A673 (cell line): ENCODE data around the gene DNM2. TPM values are rescaled to one million over a fixed set of nuclear protein-coding genes. Genes with fewer than 3 reads are reported as not detected.
A peak's percentile ranks its signal among the peaks of the same experiment; 100 is the strongest.
"Not testable (repeated sequence)": the region's sequence is repeated elsewhere in the genome, so short reads cannot be mapped to it uniquely, and the experiment has no call there.

ENCODE experiments used
- BruUV-seq: library from RNA; stranded (reverse); fragments of 400-500 nt; replicated peaks from 2 replicates; lab custom pipeline; 2021; lab: Mats Ljungman, UMichigan
- CTCF ChIA-PET: fragments of 300-600 bp; sonication (Branson Sonifier 250); formaldehyde crosslinking; loops from one replicate; lab custom pipeline; 2022; ENCODE audit warnings: antibody characterized with exemption; lab: Charles Lee
- POLR2A ChIA-PET: fragments of 300-600 bp; sonication (Branson Sonifier 250); formaldehyde crosslinking; loops from one replicate; lab custom pipeline; 2022; ENCODE audit warnings: antibody characterized with exemption; ENCODE audit not compliant: low non-redundant PET; lab: Charles Lee
- DNase-seq: peaks from one replicate; pipeline ENCODE4 v3.0.0-alpha.2; 2015; ENCODE audit warnings: low spot score
- H3K27ac ChIP-seq: fragments of 200-600 bp; sonication (generic); 2 replicates; pipeline ENCODE4 v1.5.1; 2016; ENCODE audit warnings: mixed run types, low read depth, mild to moderate bottlenecking, mixed read lengths, antibody characterized with exemption, low read length; ENCODE audit not compliant: poor library complexity, severe bottlenecking
- H3K27me3 ChIP-seq: fragments of 200-600 bp; sonication (generic); replicated peaks from 2 replicates; pipeline ENCODE4 v1.6.1; 2017; ENCODE audit warnings: mixed run types, low read depth, mild to moderate bottlenecking, mixed read lengths, antibody characterized with exemption, low read length; ENCODE audit not compliant: insufficient read depth, poor library complexity
- H3K36me3 ChIP-seq: fragments of 200-600 bp; sonication (generic); 2 replicates; pipeline ENCODE4 v1.6.1; 2016; ENCODE audit warnings: mixed run types, mild to moderate bottlenecking, mixed read lengths, antibody characterized with exemption, low read length; ENCODE audit not compliant: insufficient read depth, poor library complexity, severe bottlenecking
- H3K4me1 ChIP-seq: fragments of 200-600 bp; sonication (generic); 2 replicates; pipeline ENCODE4 v1.6.1; 2017; ENCODE audit warnings: mixed run types, mild to moderate bottlenecking, mixed read lengths, antibody characterized with exemption, low read length; ENCODE audit not compliant: insufficient read depth, poor library complexity, severe bottlenecking
- H3K4me3 ChIP-seq: fragments of 200-600 bp; sonication (generic); 2 replicates; pipeline ENCODE4 v1.5.1; 2016; ENCODE audit warnings: low read depth, mixed run types, mild to moderate bottlenecking, mixed read lengths, low read length; ENCODE audit not compliant: poor library complexity, severe bottlenecking
- H3K9me3 ChIP-seq: fragments of 200-600 bp; sonication (generic); 2 replicates; pipeline ENCODE4 v1.6.1; 2016; ENCODE audit warnings: mixed run types, low read depth, mild to moderate bottlenecking, mixed read lengths, antibody characterized with exemption, low read length; ENCODE audit not compliant: poor library complexity, severe bottlenecking
- EZH2 ChIP-seq: fragments of 200-600 bp; sonication (generic); IDR thresholded peaks from 2 replicates; pipeline ENCODE4 v1.6.1; 2017; ENCODE audit warnings: borderline replicate concordance, low read depth, mild to moderate bottlenecking, mixed read lengths, antibody characterized with exemption, low read length; ENCODE audit not compliant: poor library complexity, severe bottlenecking
- intact Hi-C: fragments of 100-400 bp; cut with micrococcal nuclease; formaldehyde crosslinking; loops from one replicate; pipeline ENCODE4 v1.10.0; 2022; ENCODE audit not compliant: unreplicated experiment
- total RNA-seq: library from RNA; stranded (reverse); gene quantifications from 2 replicates; pipeline ENCODE4 v1.2.3, GENCODE V29; 2021
- TF ChIP-seq, protein P1 (sequence below): fragments of 300-800, 200-600 bp; sonication (generic); conservative IDR thresholded peaks from 2 replicates; pipeline ENCODE4 v1.5.1; 2017; ENCODE audit warnings: low read depth, mild to moderate bottlenecking, antibody characterized with exemption, low read length, moderate library complexity, mixed read lengths

The DNM2 gene
- total RNA-seq, 1 experiment from 2014 or later = 143 TPM

DNA sequence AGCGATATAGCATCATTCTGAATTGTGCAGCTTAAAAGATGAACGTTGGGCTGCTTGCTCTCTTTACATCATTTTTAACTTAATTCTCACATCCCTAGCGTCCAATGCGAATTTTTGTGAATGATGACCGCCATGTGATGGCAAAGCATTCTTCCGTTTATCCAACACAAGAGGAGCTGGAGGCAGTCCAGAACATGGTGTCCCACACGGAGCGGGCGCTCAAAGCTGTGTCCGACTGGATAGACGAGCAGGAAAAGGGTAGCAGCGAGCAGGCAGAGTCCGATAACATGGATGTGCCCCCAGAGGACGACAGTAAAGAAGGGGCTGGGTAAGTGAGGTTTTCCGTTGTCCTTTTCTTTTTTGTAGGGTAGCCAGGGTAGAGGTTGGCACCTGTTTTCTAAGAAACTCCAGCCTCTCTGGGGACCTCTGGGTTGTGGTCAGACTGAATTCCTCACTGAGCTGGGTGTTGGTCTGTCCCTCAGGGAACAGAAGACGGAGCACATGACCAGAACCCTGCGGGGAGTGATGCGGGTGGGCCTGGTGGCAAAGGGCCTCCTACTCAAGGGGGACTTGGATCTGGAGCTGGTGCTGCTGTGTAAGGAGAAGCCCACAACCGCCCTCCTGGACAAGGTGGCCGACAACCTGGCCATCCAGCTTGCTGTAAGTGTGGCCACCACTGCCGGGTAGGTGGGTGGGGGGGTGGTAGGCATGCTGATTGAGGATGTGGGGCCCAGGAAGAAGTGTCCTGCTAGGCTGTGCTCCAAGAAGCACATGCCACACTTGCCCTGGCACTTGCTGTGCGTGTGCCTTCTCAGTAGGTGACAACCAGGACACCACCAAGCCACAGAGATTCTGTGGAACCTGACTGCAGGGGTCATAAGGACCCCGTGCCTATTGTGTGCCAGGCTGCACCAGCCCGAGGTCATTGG is 46.7 kb upstream of the DNM2 start:
- ChIA-PET POLR2A (interaction anchor here (0.7 kb wide), 1 partner anchor 220 kb away, joined by 4 read pairs; no protein-coding TSS in a partner anchor), CTCF (no interaction called here)
- Histone ChIP-seq H3K4me3 (no peak overlapping the region), H3K4me1 (peaks cover 24% of the 10 kb centered on the region), H3K9me3 (no peaks in the 10 kb centered on the region), H3K27me3 (no peaks in the 10 kb centered on the region), H3K27ac (no peak overlapping the region), H3K36me3 (peaks cover 60% of the 10 kb centered on the region)
- DNase-seq = no peak
- BruUV-seq = TSS peak; percentile 25
- intact Hi-C loops = no loop called here
- TF ChIP-seq, protein P1, sequence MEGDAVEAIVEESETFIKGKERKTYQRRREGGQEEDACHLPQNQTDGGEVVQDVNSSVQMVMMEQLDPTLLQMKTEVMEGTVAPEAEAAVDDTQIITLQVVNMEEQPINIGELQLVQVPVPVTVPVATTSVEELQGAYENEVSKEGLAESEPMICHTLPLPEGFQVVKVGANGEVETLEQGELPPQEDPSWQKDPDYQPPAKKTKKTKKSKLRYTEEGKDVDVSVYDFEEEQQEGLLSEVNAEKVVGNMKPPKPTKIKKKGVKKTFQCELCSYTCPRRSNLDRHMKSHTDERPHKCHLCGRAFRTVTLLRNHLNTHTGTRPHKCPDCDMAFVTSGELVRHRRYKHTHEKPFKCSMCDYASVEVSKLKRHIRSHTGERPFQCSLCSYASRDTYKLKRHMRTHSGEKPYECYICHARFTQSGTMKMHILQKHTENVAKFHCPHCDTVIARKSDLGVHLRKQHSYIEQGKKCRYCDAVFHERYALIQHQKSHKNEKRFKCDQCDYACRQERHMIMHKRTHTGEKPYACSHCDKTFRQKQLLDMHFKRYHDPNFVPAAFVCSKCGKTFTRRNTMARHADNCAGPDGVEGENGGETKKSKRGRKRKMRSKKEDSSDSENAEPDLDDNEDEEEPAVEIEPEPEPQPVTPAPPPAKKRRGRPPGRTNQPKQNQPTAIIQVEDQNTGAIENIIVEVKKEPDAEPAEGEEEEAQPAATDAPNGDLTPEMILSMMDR = no peak
- no peak for TF ChIP-seq EZH2

DNA sequence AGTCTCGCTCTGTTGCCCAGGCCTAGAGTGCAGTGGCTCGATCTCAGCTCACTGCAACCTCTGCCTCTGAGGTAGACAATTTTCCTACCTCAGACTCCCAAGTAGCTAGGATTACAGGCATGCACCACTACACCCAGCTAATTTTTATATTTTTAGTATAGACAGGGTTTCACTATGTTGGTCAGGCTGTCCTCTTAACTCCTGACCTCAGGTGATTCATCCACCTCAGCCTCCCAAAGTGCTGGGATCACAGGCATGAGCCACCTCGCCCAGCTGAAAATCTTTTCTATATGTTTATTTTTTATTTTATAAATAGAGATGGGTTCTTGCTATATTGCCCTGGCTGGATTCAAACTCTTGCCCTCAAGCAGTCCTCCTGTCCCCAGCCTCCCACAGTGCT is 46.0 kb upstream of the DNM2 start:
- H3K4me3 ChIP-seq, H3K27me3 ChIP-seq, DNase-seq, H3K27ac ChIP-seq, H3K9me3 ChIP-seq, POLR2A ChIA-PET, intact Hi-C loops, CTCF ChIA-PET, BruUV-seq: not testable (repeated sequence)
- Histone ChIP-seq H3K4me1 (peaks cover 22% of the 10 kb centered on the region), H3K36me3 (peaks cover 59% of the 10 kb centered on the region)

DNA sequence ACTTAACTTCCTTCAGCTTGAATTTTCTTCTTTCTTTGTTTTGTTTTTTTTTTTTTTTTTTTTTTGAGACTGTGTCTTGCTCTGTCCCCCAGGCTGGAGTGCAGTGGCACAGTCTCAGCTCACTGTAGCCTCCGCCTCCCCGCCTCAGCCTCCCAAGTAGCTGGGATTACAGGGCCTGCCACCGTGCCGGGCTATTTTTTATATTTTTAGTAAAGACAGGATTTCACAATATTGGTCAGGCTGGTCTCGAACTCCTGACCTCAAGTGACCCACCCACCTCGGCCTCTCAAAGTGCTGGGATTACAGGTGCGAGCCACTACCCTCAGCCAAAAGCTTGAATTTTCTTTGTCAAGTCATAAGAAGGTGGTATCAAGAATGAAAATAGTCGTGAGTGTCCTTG is 42.7 kb upstream of the DNM2 start:
- H3K4me1 ChIP-seq, H3K9me3 ChIP-seq, CTCF ChIA-PET, POLR2A ChIA-PET, H3K27ac ChIP-seq, intact Hi-C loops, H3K27me3 ChIP-seq, DNase-seq, H3K4me3 ChIP-seq, BruUV-seq: not testable (repeated sequence)
- peaks cover 85% of the 10 kb centered on the region for H3K36me3 ChIP-seq

DNA sequence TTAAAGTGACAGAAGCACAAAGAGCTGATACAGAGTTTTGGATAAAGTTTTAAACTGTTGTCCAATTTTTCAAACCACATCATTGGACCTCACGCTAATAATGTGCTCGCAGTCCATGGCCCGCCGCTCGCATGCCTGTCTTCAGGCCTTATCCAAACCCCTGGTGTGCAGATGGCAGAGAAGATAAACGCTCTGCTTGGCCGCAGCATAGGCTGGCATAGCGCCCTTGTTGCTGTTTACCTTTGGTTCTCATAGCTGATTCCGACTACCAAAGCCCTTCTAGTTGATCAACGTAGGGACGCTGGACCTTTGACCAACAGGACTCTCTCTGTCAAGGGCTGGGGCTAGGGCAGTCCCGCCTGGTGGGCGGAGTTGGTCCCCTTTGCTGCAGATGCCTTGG is 40.1 kb upstream of the DNM2 start:
- BruUV-seq = no TSS peak
- Histone ChIP-seq H3K4me1 (no peaks in the 10 kb centered on the region), H3K9me3 (no peaks in the 10 kb centered on the region), H3K27ac (no peak overlapping the region), H3K27me3 (no peaks in the 10 kb centered on the region), H3K4me3 (no peak overlapping the region), H3K36me3 (peaks cover 88% of the 10 kb centered on the region)
- ChIA-PET POLR2A (no interaction called here), CTCF (no interaction called here)
- intact Hi-C loops = no loop called here
- TF ChIP-seq, protein P1 = no peak
- TF ChIP-seq EZH2 = no peak
- DNase-seq = no peak
